SU-DHL-6 (cell line): ENCODE measurements around the gene RAB40C.

ENCODE experiments used
- H2AFZ ChIP-seq: fragments of 200-600 bp; sonication (generic); 2 replicates; pipeline ENCODE4 v1.6.1; 2014; ENCODE audit warnings: low read depth, mild to moderate bottlenecking, moderate library complexity, mixed read lengths, antibody characterized with exemption, low read length; ENCODE audit not compliant: severe bottlenecking
- H3F3A ChIP-seq: fragments of 200-600 bp; shearing (Covaris generic); 2 replicates; pipeline ENCODE4 v1.6.0; 2016; ENCODE audit warnings: antibody characterized with exemption, mild to moderate bottlenecking; ENCODE audit not compliant: insufficient read depth
- H3K27ac ChIP-seq: fragments of 200-600 bp; sonication (generic); 2 replicates; pipeline ENCODE4 v1.5.1; 2016; ENCODE audit warnings: low read depth, mild to moderate bottlenecking, low read length, moderate library complexity, mixed read lengths
- H3K27me3 ChIP-seq: fragments of 200-600 bp; sonication (generic), shearing (Covaris generic); 2 replicates; pipeline ENCODE4 v1.6.0; 2014; ENCODE audit warnings: mild to moderate bottlenecking, low read length
- H3K36me3 ChIP-seq: fragments of 200-600 bp; sonication (generic); 2 replicates; pipeline ENCODE4 v1.6.1; 2014; ENCODE audit warnings: mild to moderate bottlenecking, low read length, mixed read lengths
- H3K4me2 ChIP-seq: fragments of 300-600, 200-600 bp; shearing (Covaris generic), sonication (generic); 2 replicates; pipeline ENCODE4 v1.6.0; 2014; ENCODE audit warnings: low read length, low read depth, mild to moderate bottlenecking; ENCODE audit not compliant: poor library complexity, severe bottlenecking
- H3K4me3 ChIP-seq: fragments of 200-600 bp; sonication (generic); 2 replicates; pipeline ENCODE4 v1.5.1; 2014; ENCODE audit warnings: antibody characterized with exemption, low read length, mild to moderate bottlenecking, mixed read lengths; ENCODE audit not compliant: insufficient read depth, poor library complexity, severe bottlenecking
- H3K79me2 ChIP-seq: fragments of 200-600 bp; sonication (generic); 2 replicates; pipeline ENCODE4 v1.6.1; 2014; ENCODE audit warnings: mild to moderate bottlenecking, low read length, moderate library complexity; ENCODE audit not compliant: insufficient read depth
- H3K9ac ChIP-seq: fragments of 200-600 bp; sonication (generic); 2 replicates; pipeline ENCODE4 v1.7.0; 2014; ENCODE audit warnings: mild to moderate bottlenecking, low read length
- H3K9me2 ChIP-seq: fragments of 200-600 bp; sonication (generic); replicated peaks from 2 replicates; pipeline ENCODE4 v1.6.1; 2014; ENCODE audit warnings: low read length; ENCODE audit not compliant: insufficient read depth
- H3K9me3 ChIP-seq: fragments of 200-600 bp; sonication (generic); 2 replicates; pipeline ENCODE4 v1.6.1; 2014; ENCODE audit warnings: low read length, mixed read lengths; ENCODE audit not compliant: insufficient read depth
- H4K20me1 ChIP-seq: fragments of 200-600 bp; sonication (generic); 2 replicates; pipeline ENCODE4 v1.6.1; 2014; ENCODE audit warnings: low read depth, mild to moderate bottlenecking, antibody characterized with exemption, low read length, moderate library complexity, mixed read lengths
- EZH2phosphoT487 ChIP-seq: fragments of 200-600 bp; sonication (generic), shearing (Covaris generic); conservative IDR thresholded peaks from 2 replicates; pipeline ENCODE4 v1.6.1; 2018; ENCODE audit warnings: mild to moderate bottlenecking, antibody characterized with exemption, low read length, moderate library complexity, mixed read lengths
- TF ChIP-seq, protein P1 (sequence below): fragments of 200-600 bp; sonication (generic); IDR thresholded peaks from one replicate; pipeline ENCODE4 v1.5.1; 2017; ENCODE audit warnings: antibody characterized with exemption, mild to moderate bottlenecking, low read length, moderate library complexity; ENCODE audit not compliant: insufficient read depth, poor library complexity, severe bottlenecking

Gene RAB40C

DNA sequence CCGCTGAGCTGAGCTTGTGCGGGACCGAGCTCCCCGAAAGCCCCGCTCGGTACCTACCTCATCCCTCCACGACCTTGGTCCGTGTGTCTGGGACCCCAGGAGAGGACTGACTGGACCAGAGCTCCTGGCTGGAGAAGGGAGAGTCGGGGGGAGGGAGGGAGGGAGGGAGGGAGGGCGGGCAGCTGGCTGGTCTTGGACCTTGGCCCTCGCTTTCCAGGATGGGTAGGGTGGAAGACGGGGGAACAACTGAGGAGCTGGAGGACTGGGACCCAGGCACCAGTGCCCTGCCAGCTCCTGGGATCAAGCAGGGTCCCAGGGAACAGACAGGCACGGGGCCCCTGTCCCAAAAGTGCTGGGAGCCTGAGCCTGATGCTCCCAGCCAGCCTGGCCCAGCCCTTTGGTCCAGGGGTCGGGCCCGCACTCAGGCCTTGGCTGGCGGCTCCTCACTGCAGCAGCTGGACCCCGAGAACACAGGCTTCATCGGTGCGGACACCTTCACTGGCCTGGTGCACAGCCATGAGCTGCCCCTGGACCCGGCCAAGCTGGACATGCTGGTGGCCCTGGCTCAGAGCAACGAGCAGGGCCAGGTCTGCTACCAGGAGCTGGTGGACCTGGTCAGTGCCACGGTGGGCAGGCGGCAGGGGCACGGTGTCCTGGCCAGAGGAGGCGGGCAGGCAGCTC, 86.2 kb downstream of the RAB40C start:
- no peak overlapping the region for H3K9ac ChIP-seq
- H3K36me3 ChIP-seq, result no peaks in the 10 kb centered on the region
- H3K79me2 ChIP-seq, result peaks cover 3% of the 10 kb centered on the region; the same call in 1 of the 2 replicates
- H3K4me2 ChIP-seq, result no peak overlapping the region
- H2AFZ ChIP-seq, result no peak overlapping the region
- H3K4me3 ChIP-seq, result no peak overlapping the region
- no peaks in the 10 kb centered on the region for H4K20me1 ChIP-seq
- H3K27me3 ChIP-seq, result no peaks in the 10 kb centered on the region
- TF ChIP-seq, protein P1, sequence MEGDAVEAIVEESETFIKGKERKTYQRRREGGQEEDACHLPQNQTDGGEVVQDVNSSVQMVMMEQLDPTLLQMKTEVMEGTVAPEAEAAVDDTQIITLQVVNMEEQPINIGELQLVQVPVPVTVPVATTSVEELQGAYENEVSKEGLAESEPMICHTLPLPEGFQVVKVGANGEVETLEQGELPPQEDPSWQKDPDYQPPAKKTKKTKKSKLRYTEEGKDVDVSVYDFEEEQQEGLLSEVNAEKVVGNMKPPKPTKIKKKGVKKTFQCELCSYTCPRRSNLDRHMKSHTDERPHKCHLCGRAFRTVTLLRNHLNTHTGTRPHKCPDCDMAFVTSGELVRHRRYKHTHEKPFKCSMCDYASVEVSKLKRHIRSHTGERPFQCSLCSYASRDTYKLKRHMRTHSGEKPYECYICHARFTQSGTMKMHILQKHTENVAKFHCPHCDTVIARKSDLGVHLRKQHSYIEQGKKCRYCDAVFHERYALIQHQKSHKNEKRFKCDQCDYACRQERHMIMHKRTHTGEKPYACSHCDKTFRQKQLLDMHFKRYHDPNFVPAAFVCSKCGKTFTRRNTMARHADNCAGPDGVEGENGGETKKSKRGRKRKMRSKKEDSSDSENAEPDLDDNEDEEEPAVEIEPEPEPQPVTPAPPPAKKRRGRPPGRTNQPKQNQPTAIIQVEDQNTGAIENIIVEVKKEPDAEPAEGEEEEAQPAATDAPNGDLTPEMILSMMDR, result no peak
- H3F3A ChIP-seq, result peaks cover 9% of the 10 kb centered on the region; the same call in 1 of the 2 replicates
- no peaks in the 10 kb centered on the region for H3K9me3 ChIP-seq
- no peak overlapping the region for H3K27ac ChIP-seq
- H3K9me2 ChIP-seq, result no peaks in the 10 kb centered on the region

DNA sequence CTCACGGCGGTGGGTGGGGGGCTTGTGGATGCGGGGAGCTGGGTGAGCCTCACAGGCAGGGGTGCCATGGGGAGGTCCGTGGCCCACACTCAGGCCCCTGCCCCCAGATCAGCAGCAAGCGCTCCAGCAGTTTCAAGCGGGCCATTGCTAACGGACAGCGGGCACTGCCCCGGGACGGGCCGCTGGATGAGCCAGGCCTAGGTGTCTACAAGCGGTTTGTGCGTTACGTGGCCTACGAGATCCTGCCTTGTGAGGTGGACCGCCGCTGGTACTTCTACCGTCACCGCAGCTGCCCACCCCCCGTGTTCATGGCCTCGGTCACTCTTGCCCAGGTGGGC, 86.7 kb downstream of the RAB40C start:
- Histone ChIP-seq H3K4me3 (no peak overlapping the region), H3K27me3 (no peaks in the 10 kb centered on the region), H2AFZ (no peak overlapping the region), H3K9ac (no peak overlapping the region), H3K27ac (no peak overlapping the region), H3K36me3 (no peaks in the 10 kb centered on the region), H3K4me2 (no peak overlapping the region), H4K20me1 (no peaks in the 10 kb centered on the region), H3K9me3 (no peaks in the 10 kb centered on the region), H3K79me2 (peaks cover 8% of the 10 kb centered on the region; the same call in 1 of the 2 replicates), H3K9me2 (no peaks in the 10 kb centered on the region), H3F3A (peaks cover 9% of the 10 kb centered on the region; the same call in 1 of the 2 replicates)
- no peak for TF ChIP-seq EZH2phosphoT487
- TF ChIP-seq, protein P1, result no peak

DNA sequence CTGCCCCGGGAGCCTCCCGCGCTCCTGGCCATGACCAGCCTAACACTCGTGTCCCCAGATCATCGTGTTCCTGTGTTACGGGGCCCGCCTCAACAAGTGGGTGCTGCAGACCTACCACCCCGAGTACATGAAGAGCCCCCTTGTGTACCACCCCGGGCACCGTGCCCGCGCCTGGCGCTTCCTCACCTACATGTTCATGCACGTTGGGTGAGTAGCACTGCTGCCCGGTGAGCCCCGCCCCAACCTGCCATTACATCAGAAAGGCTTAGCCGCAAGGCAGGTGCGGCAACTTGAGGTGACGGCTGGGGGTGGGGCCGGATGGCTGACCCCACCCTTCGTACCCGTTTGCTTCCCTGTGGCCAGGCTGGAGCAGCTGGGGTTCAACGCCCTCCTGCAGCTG, 87.0 kb downstream of the RAB40C start:
- TF ChIP-seq, protein P1, result no peak
- no peak for TF ChIP-seq EZH2phosphoT487
- no peaks in the 10 kb centered on the region for H3K27me3 ChIP-seq
- no peak overlapping the region for H3K4me3 ChIP-seq
- no peak overlapping the region for H3K27ac ChIP-seq
- no peak overlapping the region for H3K9ac ChIP-seq
- no peaks in the 10 kb centered on the region for H3K9me2 ChIP-seq
- H4K20me1 ChIP-seq, result no peaks in the 10 kb centered on the region
- H3K36me3 ChIP-seq, result no peaks in the 10 kb centered on the region
- peaks cover 11% of the 10 kb centered on the region; the same call in 1 of the 2 replicates for H3K79me2 ChIP-seq
- no peak overlapping the region for H2AFZ ChIP-seq
- no peak overlapping the region for H3K4me2 ChIP-seq
- no peaks in the 10 kb centered on the region for H3K9me3 ChIP-seq
- H3F3A ChIP-seq, result peaks cover 9% of the 10 kb centered on the region; the same call in 1 of the 2 replicates
